HEK293T (cell line): ENCODE results near the gene CCIN.
A peak's percentile ranks its signal among the peaks of the same experiment; 100 is the strongest.

ENCODE experiments used
- CTCF ChIA-PET: fragments of 350-600 bp; formaldehyde crosslinking; extraction: SDS; loops from one replicate; lab custom pipeline; 2021; ENCODE audit warnings: antibody characterized with exemption, inconsistent platforms; lab: Yijun Ruan, JAX
- POLR2A ChIA-PET: fragments of 350-600 bp; formaldehyde crosslinking; extraction: SDS; loops from one replicate; lab custom pipeline; 2020; ENCODE audit warnings: antibody characterized with exemption, inconsistent platforms; lab: Yijun Ruan, JAX
- DNase-seq: peaks from one replicate; pipeline ENCODE4 v3.0.0; 2012; ENCODE audit warnings: mixed read lengths; ENCODE audit errors: extremely low spot score
- ARNT ChIP-seq: fragments of 450-650 bp; IDR thresholded peaks from 2 replicates; pipeline ENCODE4 v1.6.1; 2017; ENCODE audit warnings: mild to moderate bottlenecking
- BHLHE40 ChIP-seq: fragments of 450-650 bp; IDR thresholded peaks from 2 replicates; pipeline ENCODE4 v1.6.1; 2016; ENCODE audit warnings: mild to moderate bottlenecking, moderate library complexity, borderline replicate concordance
- CTBP1 ChIP-seq: fragments of 450-650 bp; IDR thresholded peaks from 2 replicates; pipeline ENCODE4 v1.6.1; 2016; ENCODE audit warnings: borderline replicate concordance
- ELF4 ChIP-seq: fragments of 450-650 bp; IDR thresholded peaks from 2 replicates; pipeline ENCODE4 v1.6.1; 2017; ENCODE audit warnings: antibody characterized with exemption
- FOXA1 ChIP-seq: fragments of 450-650 bp; IDR thresholded peaks from 2 replicates; pipeline ENCODE4 v1.6.1; 2016; ENCODE audit warnings: mild to moderate bottlenecking
- FOXK2 ChIP-seq: fragments of 450-650 bp; IDR thresholded peaks from 2 replicates; pipeline ENCODE4 v1.6.1; 2016; ENCODE audit warnings: mild to moderate bottlenecking
- FOXM1 ChIP-seq: fragments of 450-650 bp; IDR thresholded peaks from 2 replicates; pipeline ENCODE4 v1.6.1; 2017; ENCODE audit warnings: mild to moderate bottlenecking, borderline replicate concordance
- HDGF ChIP-seq: fragments of 450-650 bp; IDR thresholded peaks from 2 replicates; pipeline ENCODE4 v1.6.1; 2017; ENCODE audit warnings: antibody characterized with exemption, borderline replicate concordance
- L3MBTL2 ChIP-seq: fragments of 450-650 bp; conservative IDR thresholded peaks from 2 replicates; pipeline ENCODE4 v1.6.1; 2016; ENCODE audit warnings: mild to moderate bottlenecking
- LEF1 ChIP-seq: fragments of 450-650 bp; IDR thresholded peaks from 2 replicates; pipeline ENCODE4 v1.6.1; 2017; ENCODE audit warnings: mild to moderate bottlenecking, borderline replicate concordance
- NFRKB ChIP-seq: fragments of 450-650 bp; IDR thresholded peaks from 2 replicates; pipeline ENCODE4 v1.6.1; 2016; ENCODE audit warnings: mild to moderate bottlenecking, moderate library complexity
- PKNOX1 ChIP-seq: fragments of 450-650 bp; IDR thresholded peaks from 2 replicates; pipeline ENCODE4 v1.6.1; 2016
- SP1 ChIP-seq: fragments of 450-650 bp; IDR thresholded peaks from 2 replicates; pipeline ENCODE4 v1.6.1; 2017
- SUZ12 ChIP-seq: fragments of 450-650 bp; IDR thresholded peaks from 2 replicates; pipeline ENCODE4 v1.6.1; 2016; ENCODE audit warnings: mild to moderate bottlenecking
- TARDBP ChIP-seq: fragments of 450-650 bp; IDR thresholded peaks from 2 replicates; pipeline ENCODE4 v1.6.1; 2016
- ZNF384 ChIP-seq: fragments of 450-650 bp; IDR thresholded peaks from 2 replicates; pipeline ENCODE4 v1.6.1; 2016

Gene CCIN

GRCh38 chr9:36189976-36190375 lies 20.8 kb downstream of the CCIN start:
- TF ChIP-seq PKNOX1 (no peak), L3MBTL2 (0 out of 2 replicates have a peak, but pooled peaks have one; percentile 9)
- no peak for DNase-seq
- POLR2A ChIA-PET = interaction anchor here (0.6 to 2.2 kb wide), 14 partner anchors 12 to 376 kb away, joined by 3 to 9 read pairs (median 4); partner anchors contain the start of genes CCIN, HINT2 and RNF38
- CTCF ChIA-PET = interaction anchor here (0.6 to 1.0 kb wide), 5 partner anchors 80 to 1951 kb away, joined by 3 to 5 read pairs (median 3); no protein-coding TSS in a partner anchor

- DNase-seq = peak; percentile 98
- TF ChIP-seq ZNF384 = peak; percentile 80
- TF ChIP-seq HDGF = peak; percentile 84; the same call in 1 of the 2 replicates
- peak; percentile 32; the same call in 1 of the 2 replicates for TF ChIP-seq L3MBTL2
- no peak for TF ChIP-seq BHLHE40
- no peak; the same call in 1 of the 2 replicates for TF ChIP-seq FOXK2
- peak; percentile 88 for TF ChIP-seq ELF4
- POLR2A ChIA-PET = interaction anchor here (0.6 to 2.2 kb wide), 17 partner anchors 11 to 376 kb away, joined by 3 to 9 read pairs (median 3); partner anchors contain the start of genes CCIN, HINT2, RECK and RNF38
- CTCF ChIA-PET = interaction anchor here (0.6 to 1.0 kb wide), 7 partner anchors 37 to 1950 kb away, joined by 3 to 5 read pairs (median 3); no protein-coding TSS in a partner anchor
These were observed 21.5 kb downstream of the CCIN start, which contains the start of gene CLTA for GRCh38 chr9:36190388-36191289. CLTA (plus strand) TSS chr9:36190921; CDS start chr9:36191057, 136 bp downstream.

GRCh38 chr9:36191290-36191645 lies 22.1 kb downstream of the CCIN start:
- CTCF ChIA-PET = interaction anchor here (0.6 to 1.0 kb wide), 3 partner anchors 36 to 190 kb away, joined by 3 to 5 read pairs (median 3); no protein-coding TSS in a partner anchor
- TF ChIP-seq L3MBTL2 = no peak
- no peak for TF ChIP-seq BHLHE40
- no peak for TF ChIP-seq CTBP1
- no peak for TF ChIP-seq FOXM1
- no peak for TF ChIP-seq SP1
- no peak for DNase-seq
- POLR2A ChIA-PET = interaction anchor here (0.8 to 2.2 kb wide), 8 partner anchors 16 to 155 kb away, joined by 3 to 6 read pairs (median 3); partner anchors contain the start of gene RECK

- TF ChIP-seq PKNOX1 (peak; percentile 88), FOXK2 (no peak), L3MBTL2 (no peak), SP1 (no peak), ZNF384 (no peak), SUZ12 (no peak), TARDBP (no peak), ARNT (no peak)
- CTCF ChIA-PET = no interaction called here
- POLR2A ChIA-PET = interaction anchor here (1.0 to 2.2 kb wide), 4 partner anchors 16 to 155 kb away, joined by 3 to 6 read pairs (median 4); partner anchors contain the start of gene RECK
- peak; percentile 33 for DNase-seq
These were observed 22.5 kb downstream of the CCIN start for GRCh38 chr9:36191686-36192085.

- peak; percentile 46 for DNase-seq
- TF ChIP-seq TARDBP (no peak), PKNOX1 (peak; percentile 79)
- POLR2A ChIA-PET = interaction anchor here (1.0 to 1.4 kb wide), 3 partner anchors 17 to 156 kb away, joined by 3 to 4 read pairs (median 3); partner anchors contain the start of gene RECK
- CTCF ChIA-PET = no interaction called here
These were observed 23.0 kb downstream of the CCIN start for GRCh38 chr9:36192196-36192595.

- TF ChIP-seq ELF4 = no peak
- no peak for TF ChIP-seq L3MBTL2
- no peak for TF ChIP-seq SP1
- no peak for TF ChIP-seq LEF1
- TF ChIP-seq FOXK2 = no peak
- TF ChIP-seq CTBP1 = no peak
- no peak for TF ChIP-seq FOXM1
- TF ChIP-seq FOXA1 = no peak
- no peak for TF ChIP-seq NFRKB
- no peak for TF ChIP-seq HDGF
- POLR2A ChIA-PET = no interaction called here
- no peak for DNase-seq
- CTCF ChIA-PET = no interaction called here
These were observed 23.8 kb downstream of the CCIN start for GRCh38 chr9:36193023-36193422.
